H1 (cell line): Measurements from ENCODE around the gene PREX1. TPM values are rescaled to one million over a fixed set of nuclear protein-coding genes. Genes with fewer than 3 reads are reported as not detected.

Source experiments
- BACH1 ChIP-seq: IDR thresholded peaks from 2 replicates; pipeline ENCODE4 v1.6.1; 2012; ENCODE audit warnings: low read length, improper control_type of control experiment
- HDAC2 ChIP-seq, 2 experiments: fragments of 300-600 bp in 1 of 2; sonication (generic) in 1 of 2; IDR thresholded peaks; 2 replicates each; pipeline ENCODE4 v1.6.1; 2011 to 2012; ENCODE audit warnings: low read depth in 2 of 2, low read length in 2 of 2, mild to moderate bottlenecking in 2 of 2, moderate library complexity in 2 of 2, borderline replicate concordance in 1 of 2, inconsistent platforms in 1 of 2
- JUN ChIP-seq: IDR thresholded peaks from 2 replicates; pipeline ENCODE4 v1.6.1; 2011; ENCODE audit warnings: low read depth, mild to moderate bottlenecking, improper control_type of control experiment, low read length
- JUND ChIP-seq: IDR thresholded peaks from 2 replicates; pipeline ENCODE4 v1.6.1; 2011; ENCODE audit warnings: mild to moderate bottlenecking, improper control_type of control experiment, low read length
- polyA plus RNA-seq, 7 experiments: library from polyadenylated mRNA; depleted of rRNA in 3 of 7; stranded (reverse) in 5 of 7; unstranded in 2 of 7; fragments of >200 nt in 5 of 7; fragments of 200-250 nt in 2 of 7; gene quantifications; 1 replicate in 5 of 7; 2 replicates in 1 of 7; 4 replicates in 1 of 7; pipeline versions ENCODE4 v1.2.1 to v1.2.3, GENCODE V29; 2011 to 2013; ENCODE audit warnings: missing spikeins in 2 of 7, mixed read lengths in 2 of 7
- total RNA-seq: library from RNA; stranded (reverse); fragmentation: NEBNext Ultra II Directional; extraction: Animal tissue kit (Norgen Biotek cat#: 25700); gene quantifications from 2 replicates; pipeline ENCODE4 v1.2.1, GENCODE V29; 2021

The PREX1 gene
- total and polyA plus RNA-seq, 2 of the 8 experiments (the other 6 are each of a cell fraction or from before 2014, with no cell fraction given), result 10.7 to 12.8 TPM

GRCh38 chr20:48690888-48691287 is 136.9 kb downstream of the PREX1 start (continued):
- TF ChIP-seq HDAC2 (IDR thresholded peaks at IDR 0.05; ENCODE audit: borderline replicate concordance in 1 of 2, low read depth in 2 of 2, low read length in 2 of 2) (no peak), JUND (no peak), BACH1 (no peak), JUN (no peak)
